ENCODE data around the gene HPSE2.

HPSE2 gene

GRCh38 chr10:98613446-98613845, 622.2 kb downstream of the HPSE2 start:
- DNase-seq (ENCODE audit: extremely low read depth, low read depth): no peak
- no peak for TF ChIP-seq CTCF (IDR thresholded peaks at IDR 0.05; ENCODE audit: low read depth, low read length)

GRCh38 chr10:98611436-98611835, 624.2 kb downstream of the HPSE2 start:
- DNase-seq (ENCODE audit: extremely low read depth, low read depth): no peak
- TF ChIP-seq CTCF (IDR thresholded peaks at IDR 0.05; ENCODE audit: low read depth, low read length): no peak

- no peak for DNase-seq (ENCODE audit: extremely low read depth, low read depth)
Observed at GRCh38 chr10:98610836-98611235, 624.8 kb downstream of the HPSE2 start.

GRCh38 chr10:98610301-98610700, 625.4 kb downstream of the HPSE2 start:
- TF ChIP-seq CTCF (IDR thresholded peaks at IDR 0.05; ENCODE audit: low read depth, low read length): no peak
- DNase-seq (ENCODE audit: extremely low read depth, low read depth): no peak

More at GRCh38 chr10:98610836-98611235, 624.8 kb downstream of the HPSE2 start:
- no peak for TF ChIP-seq CTCF (IDR thresholded peaks at IDR 0.05; ENCODE audit: low read depth, low read length)

- DNase-seq (ENCODE audit: extremely low read depth, low read depth): no peak
- TF ChIP-seq CTCF (IDR thresholded peaks at IDR 0.05; ENCODE audit: low read depth, low read length): no peak
Observed at GRCh38 chr10:98609265-98609664, 626.4 kb downstream of the HPSE2 start.

GRCh38 chr10:98608411-98608810, 627.2 kb downstream of the HPSE2 start:
- TF ChIP-seq CTCF (IDR thresholded peaks at IDR 0.05; ENCODE audit: low read depth, low read length): no peak
- DNase-seq (ENCODE audit: extremely low read depth, low read depth): no peak

GRCh38 chr10:98602224-98602623, 633.4 kb downstream of the HPSE2 start:
- no peak for TF ChIP-seq CTCF (IDR thresholded peaks at IDR 0.05; ENCODE audit: low read depth, low read length)
- no peak for DNase-seq (ENCODE audit: extremely low read depth, low read depth)
